ENCODE data around the gene TMEM209. TPM values are rescaled to one million over a fixed set of nuclear protein-coding genes. Genes with fewer than 3 reads are reported as not detected.
"Not testable (repeated sequence)": the region's sequence is repeated elsewhere in the genome, so short reads cannot be mapped to it uniquely, and the experiment has no call there.

Gene TMEM209
- total RNA-seq, 1 experiment from 2014 or later: 30.8 TPM

DNA sequence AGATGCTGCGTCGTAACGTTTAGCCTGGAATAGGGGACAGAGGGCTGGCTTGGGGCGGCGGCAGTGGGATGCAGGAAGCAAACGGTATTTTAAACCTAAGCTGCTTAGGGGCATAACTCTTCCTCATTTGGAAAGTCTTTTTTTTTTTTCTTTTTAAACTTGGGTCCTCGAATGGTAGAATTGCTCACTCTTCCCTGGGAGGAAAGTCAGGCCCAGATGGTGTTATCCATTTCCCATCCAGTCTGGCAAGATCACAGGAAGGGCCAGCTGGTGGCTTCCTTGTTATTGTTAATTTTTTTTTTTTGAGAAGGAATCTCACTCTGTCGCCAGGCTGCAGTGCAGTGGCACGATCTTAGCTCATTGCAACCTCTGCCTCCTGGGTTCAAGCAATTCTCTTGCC is 56.6 kb downstream of the TMEM209 start:
- POLR2A ChIA-PET (ENCODE audit: unreplicated experiment): no interaction called here
- TF ChIP-seq, protein P1, sequence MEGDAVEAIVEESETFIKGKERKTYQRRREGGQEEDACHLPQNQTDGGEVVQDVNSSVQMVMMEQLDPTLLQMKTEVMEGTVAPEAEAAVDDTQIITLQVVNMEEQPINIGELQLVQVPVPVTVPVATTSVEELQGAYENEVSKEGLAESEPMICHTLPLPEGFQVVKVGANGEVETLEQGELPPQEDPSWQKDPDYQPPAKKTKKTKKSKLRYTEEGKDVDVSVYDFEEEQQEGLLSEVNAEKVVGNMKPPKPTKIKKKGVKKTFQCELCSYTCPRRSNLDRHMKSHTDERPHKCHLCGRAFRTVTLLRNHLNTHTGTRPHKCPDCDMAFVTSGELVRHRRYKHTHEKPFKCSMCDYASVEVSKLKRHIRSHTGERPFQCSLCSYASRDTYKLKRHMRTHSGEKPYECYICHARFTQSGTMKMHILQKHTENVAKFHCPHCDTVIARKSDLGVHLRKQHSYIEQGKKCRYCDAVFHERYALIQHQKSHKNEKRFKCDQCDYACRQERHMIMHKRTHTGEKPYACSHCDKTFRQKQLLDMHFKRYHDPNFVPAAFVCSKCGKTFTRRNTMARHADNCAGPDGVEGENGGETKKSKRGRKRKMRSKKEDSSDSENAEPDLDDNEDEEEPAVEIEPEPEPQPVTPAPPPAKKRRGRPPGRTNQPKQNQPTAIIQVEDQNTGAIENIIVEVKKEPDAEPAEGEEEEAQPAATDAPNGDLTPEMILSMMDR (conservative IDR thresholded peaks at IDR 0.05): no peak
- TF ChIP-seq EZH2 (IDR thresholded peaks at IDR 0.05; ENCODE audit: low read depth): no peak
- no peaks in the 10 kb centered on the region; the same call in 1 of the 2 replicates for H4K20me1 ChIP-seq (ENCODE audit: insufficient read depth)

GRCh38 chr7:130147710-130148325 is 57.4 kb downstream of the TMEM209 start:
- ChIA-PET POLR2A (ENCODE audit: unreplicated experiment) (no interaction called here), CTCF (no interaction called here)
- intact Hi-C loops (cut with micrococcal nuclease; ENCODE audit: unreplicated experiment): no loop called here
- H3K79me2 ChIP-seq (ENCODE audit: low read depth): no peaks in the 10 kb centered on the region
- no peak overlapping the region for H2AFZ ChIP-seq
- H3K4me1 ChIP-seq (replicated peaks; ENCODE audit: insufficient read depth): peaks cover 5% of the 10 kb centered on the region; the same call in 1 of the 2 replicates
- no peaks in the 10 kb centered on the region for H3K36me3 ChIP-seq (ENCODE audit: low read depth)
- TF ChIP-seq, protein P1 (conservative IDR thresholded peaks at IDR 0.05): no peak
- no peak for TF ChIP-seq EZH2 (IDR thresholded peaks at IDR 0.05; ENCODE audit: low read depth)
- H3K27me3 ChIP-seq (ENCODE audit: insufficient read depth, low read depth): no peaks in the 10 kb centered on the region
- no peaks in the 10 kb centered on the region for H3K9me3 ChIP-seq (ENCODE audit: insufficient read depth, low read depth)
- H3K27ac ChIP-seq: no peak overlapping the region
- no peak for DNase-seq
- H4K20me1 ChIP-seq (ENCODE audit: insufficient read depth): no peaks in the 10 kb centered on the region; the same call in 1 of the 2 replicates
- no peaks in the 10 kb centered on the region for H3K9me2 ChIP-seq (ENCODE audit: insufficient read depth)
- H3K4me2 ChIP-seq: no peak overlapping the region
- no TSS peak for BruUV-seq (replicated peaks)
- H3K4me3 ChIP-seq: no peak overlapping the region
- peaks cover 13% of the 10 kb centered on the region; the same call in 1 of the 2 replicates for H3F3A ChIP-seq (ENCODE audit: insufficient read depth, low read depth)

More for the DNA sequence above, 56.6 kb downstream of the TMEM209 start:
- no peak overlapping the region for H2AFZ ChIP-seq
- no peaks in the 10 kb centered on the region for H3K79me2 ChIP-seq (ENCODE audit: low read depth)
- intact Hi-C loops (cut with micrococcal nuclease; ENCODE audit: unreplicated experiment): no loop called here
- no peaks in the 10 kb centered on the region for H3K9me3 ChIP-seq (ENCODE audit: insufficient read depth, low read depth)
- DNase-seq: no peak
- H3F3A ChIP-seq (ENCODE audit: insufficient read depth, low read depth): peaks cover 9% of the 10 kb centered on the region; the same call in 1 of the 2 replicates
- no peak overlapping the region for H3K4me3 ChIP-seq
- no TSS peak for BruUV-seq (replicated peaks)
- H3K4me1 ChIP-seq (replicated peaks; ENCODE audit: insufficient read depth): peaks cover 5% of the 10 kb centered on the region; the same call in 1 of the 2 replicates
- H3K9me2 ChIP-seq (ENCODE audit: insufficient read depth): no peaks in the 10 kb centered on the region
- no peaks in the 10 kb centered on the region for H3K36me3 ChIP-seq (ENCODE audit: low read depth)
- no peak overlapping the region for H3K4me2 ChIP-seq
- CTCF ChIA-PET: no interaction called here
- H3K27me3 ChIP-seq (ENCODE audit: insufficient read depth, low read depth): no peaks in the 10 kb centered on the region
- no peak overlapping the region for H3K27ac ChIP-seq

GRCh38 chr7:130146693-130147405 is 58.4 kb downstream of the TMEM209 start:
- H3K9me2 ChIP-seq (ENCODE audit: insufficient read depth): no peaks in the 10 kb centered on the region
- no peak overlapping the region for H3K4me2 ChIP-seq
- intact Hi-C loops (cut with micrococcal nuclease; ENCODE audit: unreplicated experiment): no loop called here
- H3F3A ChIP-seq (ENCODE audit: insufficient read depth, low read depth): peaks cover 9% of the 10 kb centered on the region; the same call in 1 of the 2 replicates
- no peaks in the 10 kb centered on the region for H3K79me2 ChIP-seq (ENCODE audit: low read depth)
- ChIA-PET CTCF (no interaction called here), POLR2A (ENCODE audit: unreplicated experiment) (no interaction called here)
- H3K4me1 ChIP-seq (replicated peaks; ENCODE audit: insufficient read depth): peaks cover 5% of the 10 kb centered on the region; the same call in 1 of the 2 replicates
- no peaks in the 10 kb centered on the region for H3K36me3 ChIP-seq (ENCODE audit: low read depth)
- H3K4me3 ChIP-seq: no peak overlapping the region
- no peak overlapping the region for H2AFZ ChIP-seq
- H3K9me3 ChIP-seq (ENCODE audit: insufficient read depth, low read depth): no peaks in the 10 kb centered on the region
- TF ChIP-seq, protein P1 (conservative IDR thresholded peaks at IDR 0.05): no peak
- TF ChIP-seq EZH2 (IDR thresholded peaks at IDR 0.05; ENCODE audit: low read depth): no peak
- BruUV-seq (replicated peaks): no TSS peak
- no peak for DNase-seq
- H3K27me3 ChIP-seq (ENCODE audit: insufficient read depth, low read depth): no peaks in the 10 kb centered on the region
- no peaks in the 10 kb centered on the region; the same call in 1 of the 2 replicates for H4K20me1 ChIP-seq (ENCODE audit: insufficient read depth)
- no peak overlapping the region for H3K27ac ChIP-seq

DNA sequence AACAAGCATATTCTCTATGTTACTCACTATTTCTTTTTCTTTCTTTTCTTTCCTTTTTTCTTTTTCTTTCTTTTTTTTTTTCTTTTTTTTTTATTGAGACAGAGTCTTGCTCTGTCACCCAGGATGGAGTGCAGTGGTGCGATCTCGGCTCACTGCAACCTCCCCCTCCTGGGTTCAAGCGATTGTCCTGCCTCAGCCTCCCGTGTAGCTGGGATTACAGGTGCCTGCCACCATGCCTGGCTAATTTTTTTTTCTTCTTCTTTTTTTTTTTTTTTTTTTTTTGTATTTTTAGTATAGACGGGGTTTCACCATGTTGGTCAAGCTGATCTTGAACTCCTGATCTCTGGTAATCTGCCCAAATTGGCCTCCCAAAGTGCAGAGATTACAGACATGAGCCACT is 59.1 kb downstream of the TMEM209 start:
- POLR2A ChIA-PET (ENCODE audit: unreplicated experiment); H3K4me3 ChIP-seq; intact Hi-C loops (cut with micrococcal nuclease; ENCODE audit: unreplicated experiment); DNase-seq; BruUV-seq (replicated peaks); H3K27ac ChIP-seq; H3K79me2 ChIP-seq (ENCODE audit: low read depth); H3F3A ChIP-seq (ENCODE audit: insufficient read depth, low read depth); H3K9me3 ChIP-seq (ENCODE audit: insufficient read depth, low read depth); H2AFZ ChIP-seq; H3K27me3 ChIP-seq (ENCODE audit: insufficient read depth, low read depth); H4K20me1 ChIP-seq (ENCODE audit: insufficient read depth); H3K9me2 ChIP-seq (ENCODE audit: insufficient read depth); CTCF ChIA-PET; H3K36me3 ChIP-seq (ENCODE audit: low read depth); H3K4me1 ChIP-seq (replicated peaks; ENCODE audit: insufficient read depth); H3K4me2 ChIP-seq: not testable (repeated sequence)
